HG02623 (cell line): ENCODE measurements around the gene KCTD16.

ENCODE experiments used
- ATAC-seq: cut with Tn5 transposase; IDR thresholded peaks from one replicate; pipeline ENCODE4 v1.9.1; 2021; ENCODE audit warnings: moderate library complexity; ENCODE audit not compliant: unreplicated experiment

Gene KCTD16

DNA sequence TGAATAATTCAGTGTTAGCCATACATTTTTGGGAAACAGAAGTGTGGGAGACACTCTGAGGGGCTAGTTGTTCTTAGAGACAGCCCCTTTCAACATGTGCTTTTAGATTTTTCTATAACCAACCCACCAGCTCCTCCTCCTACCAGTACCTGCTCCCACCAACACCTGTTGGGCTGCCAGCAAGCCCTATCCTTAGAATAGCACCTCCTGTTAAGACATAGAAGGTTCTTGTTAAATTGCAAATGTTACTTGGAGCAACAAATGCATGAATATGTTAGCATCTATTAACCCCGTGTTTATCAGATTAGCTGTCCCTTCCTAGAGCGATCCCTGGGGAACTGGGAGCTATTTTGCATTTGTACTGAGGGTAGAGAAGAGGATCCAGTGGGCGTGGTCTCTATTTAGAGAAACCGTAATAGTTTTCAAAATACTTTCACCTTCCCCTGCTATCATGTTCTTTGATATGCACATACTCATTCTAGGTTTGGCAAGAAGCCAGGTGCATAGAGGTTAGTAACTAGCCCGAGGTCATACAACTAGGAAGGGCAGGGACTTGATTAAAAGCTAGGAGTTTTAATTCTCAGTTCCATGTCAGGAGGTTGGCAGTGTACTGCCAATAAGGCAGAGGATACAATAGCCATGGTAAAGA is 334.4 kb downstream of the KCTD16 start:
- no peak for ATAC-seq

DNA sequence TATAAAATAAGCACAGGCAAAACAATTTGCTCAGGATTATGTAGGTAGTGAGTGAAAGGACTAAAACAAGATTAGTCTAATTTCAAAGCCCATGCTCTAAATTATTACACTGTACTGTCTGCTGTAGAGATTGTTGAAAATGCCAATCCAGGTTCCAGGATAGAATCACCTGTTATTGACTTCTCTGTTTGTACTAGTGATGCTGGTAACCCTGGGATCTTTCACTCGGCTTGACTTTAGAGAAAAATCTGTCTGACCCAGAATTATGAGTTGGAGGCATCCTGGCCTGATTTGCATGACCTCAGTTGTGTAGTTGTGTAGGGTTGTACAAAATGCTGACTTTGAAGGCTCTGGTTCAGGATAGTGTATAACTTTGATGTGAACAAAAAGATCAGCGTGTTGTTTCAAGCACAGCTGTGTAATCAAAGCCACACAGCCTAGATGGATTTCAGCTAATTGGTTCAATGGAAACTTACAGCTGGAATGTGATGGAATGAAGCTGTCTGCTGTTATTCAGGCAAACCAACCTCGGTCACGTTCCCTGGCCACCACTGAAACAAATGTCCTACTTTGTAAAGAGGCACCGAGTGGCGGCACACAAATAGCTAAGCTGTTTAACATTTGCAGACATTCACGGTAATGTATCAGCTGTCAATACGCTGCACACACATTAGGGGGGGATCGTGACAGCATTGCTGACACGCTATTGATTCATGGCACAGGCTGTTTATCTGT is 340.3 kb downstream of the KCTD16 start:
- ATAC-seq: no peak

DNA sequence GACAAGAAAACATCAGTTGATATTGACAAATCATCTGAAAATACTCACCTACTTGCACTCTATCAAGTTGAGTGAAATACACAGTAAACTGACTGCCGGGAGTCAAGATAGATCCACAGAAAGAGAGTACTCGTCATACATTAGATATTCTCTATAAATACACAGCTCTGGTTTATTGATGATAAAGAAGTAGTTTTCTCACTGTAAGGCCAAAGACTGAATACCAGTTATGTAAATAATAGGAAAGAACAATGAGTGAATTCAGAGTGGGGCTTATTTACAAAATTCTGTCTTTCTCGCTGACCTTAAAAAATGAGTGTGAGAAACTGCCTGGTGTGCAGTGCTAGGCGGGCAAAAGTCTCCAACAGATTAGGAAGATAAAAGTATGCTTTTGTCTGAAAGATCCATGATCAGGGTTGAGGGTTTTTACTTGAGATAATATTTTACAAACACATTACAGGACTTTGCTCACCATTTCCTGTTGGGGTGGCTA is 341.0 kb downstream of the KCTD16 start:
- no peak for ATAC-seq

DNA sequence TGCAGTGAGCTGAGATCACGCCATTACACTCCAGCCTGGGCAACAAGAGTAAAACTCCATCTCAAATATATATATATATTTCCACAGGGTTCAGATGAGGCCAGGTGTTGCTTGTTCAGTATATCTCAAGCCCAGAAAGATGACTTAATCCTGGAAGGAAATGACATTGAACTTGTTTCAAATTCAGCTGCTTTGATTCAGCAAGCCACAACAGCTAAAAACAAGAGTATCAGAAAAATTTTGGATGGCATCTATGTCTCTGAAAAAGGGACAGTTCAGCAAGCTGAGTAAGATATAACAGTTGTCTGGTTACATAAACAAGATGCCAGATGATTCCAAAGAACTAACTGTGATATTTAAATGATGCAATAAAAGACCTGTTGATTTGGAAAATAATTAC is 352.0 kb downstream of the KCTD16 start:
- no peak for ATAC-seq

DNA sequence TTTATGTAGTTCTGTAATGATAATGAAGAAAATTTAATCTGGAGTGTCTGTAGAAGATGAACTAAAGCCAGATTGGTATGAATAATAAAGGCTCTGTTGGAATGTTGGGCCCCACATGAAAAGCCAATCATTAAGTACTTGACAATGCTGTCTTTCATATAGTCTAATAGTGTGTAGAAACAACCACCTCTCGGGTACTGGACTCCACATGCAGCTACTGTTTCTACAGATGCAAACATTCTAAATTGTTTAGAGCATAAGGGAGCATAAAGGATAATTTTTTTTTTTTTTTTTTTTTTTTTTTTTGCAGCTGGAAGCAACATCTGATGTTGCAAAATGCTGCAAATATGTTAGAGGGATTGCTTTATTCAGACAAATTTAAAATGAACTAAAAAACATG is 354.3 kb downstream of the KCTD16 start:
- ATAC-seq: no peak

DNA sequence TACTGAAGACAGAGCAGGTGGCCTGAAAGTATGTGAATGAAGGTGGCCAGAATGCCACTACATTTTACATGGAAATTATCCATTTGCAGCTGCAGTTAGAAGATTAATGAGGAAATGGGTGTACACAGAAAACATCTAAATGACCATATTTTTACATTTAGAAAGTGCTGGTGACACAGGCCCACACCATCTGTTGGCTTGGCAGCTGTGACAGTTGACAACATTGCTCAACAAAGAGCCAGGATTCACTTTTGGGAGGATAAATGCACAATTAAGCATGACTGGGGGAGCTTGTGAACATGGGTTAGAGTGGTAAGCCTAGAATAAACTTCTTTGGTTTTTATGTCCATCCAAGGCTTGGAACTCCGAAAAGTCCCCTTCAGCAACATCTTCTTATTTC is 360.5 kb downstream of the KCTD16 start:
- no peak for ATAC-seq
